WTC11 (cell line): ENCODE data around the gene AKAP14. TPM values are rescaled to one million over a fixed set of nuclear protein-coding genes. Genes with fewer than 3 reads are reported as not detected.

Experiments used
- ATAC-seq: fragments of 200-7000 bp; cut with Tn5 transposase; 2 replicates; pipeline ENCODE4 v1.10.0; 2021; ENCODE audit warnings: mild to moderate bottlenecking, moderate library complexity
- CTCF ChIA-PET: fragments of 300-600 bp; sonication (Branson Sonifier 250); formaldehyde crosslinking; loops from one replicate; lab custom pipeline; 2021; ENCODE audit warnings: antibody characterized with exemption; lab: Charles Lee
- POLR2A ChIA-PET: fragments of 350-600 bp; sonication (Branson Sonifier 250); formaldehyde crosslinking; loops from one replicate; lab custom pipeline; 2021; ENCODE audit warnings: antibody characterized with exemption; lab: Charles Lee
- DNase-seq: peaks from one replicate; pipeline ENCODE4 v3.0.0; 2021; ENCODE audit warnings: low spot score
- H3K27ac Mint-ChIP-seq: 2 replicates; pipeline ENCODE4 v1.8.0; 2021; ENCODE audit warnings: mixed read lengths
- H3K27me3 Mint-ChIP-seq: 2 replicates; pipeline ENCODE4 v1.8.0; 2021; ENCODE audit warnings: low read depth, mild to moderate bottlenecking, moderate library complexity, mixed read lengths
- H3K36me3 Mint-ChIP-seq: 2 replicates; pipeline ENCODE4 v1.8.0; 2021; ENCODE audit warnings: mixed read lengths
- H3K4me1 Mint-ChIP-seq: 2 replicates; pipeline ENCODE4 v1.8.0; 2022; ENCODE audit warnings: mixed read lengths
- H3K4me3 Mint-ChIP-seq: 2 replicates; pipeline ENCODE4 v1.8.0; 2021; ENCODE audit warnings: mild to moderate bottlenecking, moderate library complexity, mixed read lengths
- H3K9me3 Mint-ChIP-seq: 2 replicates; pipeline ENCODE4 v1.8.0; 2021; ENCODE audit warnings: mixed read lengths
- ATF1 ChIP-seq: sonication (generic); formaldehyde crosslinking; IDR thresholded peaks from 2 replicates; pipeline ENCODE4 v1.8.1; 2023; ENCODE audit warnings: mild to moderate bottlenecking, moderate library complexity, missing genetic modification reagents
- ATF6 ChIP-seq: sonication (generic); formaldehyde crosslinking; IDR thresholded peaks from 2 replicates; pipeline ENCODE4 v1.8.1; 2023; ENCODE audit warnings: mild to moderate bottlenecking, missing genetic modification reagents
- CREM ChIP-seq: sonication (generic); formaldehyde crosslinking; IDR thresholded peaks from 2 replicates; pipeline ENCODE4 v1.8.1; 2022; ENCODE audit warnings: mild to moderate bottlenecking, missing genetic modification reagents, moderate library complexity
- ERG ChIP-seq: fragments of 250-450 bp; sonication (Bioruptor Pico); IDR thresholded peaks from 2 replicates; pipeline ENCODE4 v1.8.0; 2021; ENCODE audit warnings: mild to moderate bottlenecking
- ESRRA ChIP-seq: sonication (generic); formaldehyde crosslinking; IDR thresholded peaks from 2 replicates; pipeline ENCODE4 v1.8.1; 2022; ENCODE audit warnings: mild to moderate bottlenecking, missing genetic modification reagents, borderline replicate concordance
- FOXP1 ChIP-seq: sonication (generic); formaldehyde crosslinking; IDR thresholded peaks from 2 replicates; pipeline ENCODE4 v1.8.0; 2022; ENCODE audit warnings: missing genetic modification reagents, mild to moderate bottlenecking, moderate library complexity, borderline replicate concordance
- GABPB1 ChIP-seq: sonication (generic); formaldehyde crosslinking; IDR thresholded peaks from 2 replicates; pipeline ENCODE4 v1.8.1; 2023; ENCODE audit warnings: mild to moderate bottlenecking, missing genetic modification reagents
- IRF1 ChIP-seq: sonication (generic); formaldehyde crosslinking; IDR thresholded peaks from 2 replicates; pipeline ENCODE4 v1.8.0; 2023; ENCODE audit warnings: missing genetic modification reagents
- RORB ChIP-seq: fragments of 250-450 bp; sonication (Bioruptor Pico); IDR thresholded peaks from 2 replicates; pipeline ENCODE4 v1.9.0; 2021; ENCODE audit warnings: mild to moderate bottlenecking
- SP1 ChIP-seq: sonication (generic); formaldehyde crosslinking; conservative IDR thresholded peaks from 2 replicates; pipeline ENCODE4 v1.8.1; 2022; ENCODE audit warnings: missing genetic modification reagents
- STAT6 ChIP-seq: sonication (generic); formaldehyde crosslinking; conservative IDR thresholded peaks from 2 replicates; pipeline ENCODE4 v1.8.1; 2023; ENCODE audit warnings: mild to moderate bottlenecking, low read depth, missing genetic modification reagents, moderate library complexity
- TP53 ChIP-seq: sonication (generic); formaldehyde crosslinking; IDR thresholded peaks from 2 replicates; pipeline ENCODE4 v1.8.1; 2023; ENCODE audit warnings: mild to moderate bottlenecking, missing genetic modification reagents
- ZBTB43 ChIP-seq: sonication (generic); formaldehyde crosslinking; IDR thresholded peaks from 2 replicates; pipeline ENCODE4 v1.8.1; 2023; ENCODE audit warnings: mild to moderate bottlenecking, missing genetic modification reagents
- ZMAT4 ChIP-seq: fragments of 250-450 bp; sonication (Bioruptor Pico); IDR thresholded peaks from 2 replicates; pipeline ENCODE4 v1.9.0; 2021; ENCODE audit warnings: mild to moderate bottlenecking
- ZNF232 ChIP-seq: sonication (generic); formaldehyde crosslinking; IDR thresholded peaks from 2 replicates; pipeline ENCODE4 v1.8.0; 2022; ENCODE audit warnings: mild to moderate bottlenecking, missing genetic modification reagents
- ZNF263 ChIP-seq: sonication (generic); formaldehyde crosslinking; IDR thresholded peaks from 2 replicates; pipeline ENCODE4 v1.8.1; 2022; ENCODE audit warnings: low read depth, mild to moderate bottlenecking, moderate library complexity, missing genetic modification reagents
- ZNF671 ChIP-seq: fragments of 250-450 bp; sonication (Bioruptor Pico); IDR thresholded peaks from 2 replicates; pipeline ENCODE4 v1.8.0; 2021; ENCODE audit warnings: mild to moderate bottlenecking
- total RNA-seq: library from RNA; stranded (reverse); gene quantifications from 3 replicates; pipeline ENCODE4 v1.2.3, GENCODE V29; 2021
- TF ChIP-seq, protein P1 (sequence below): sonication (generic); formaldehyde crosslinking; IDR thresholded peaks from 2 replicates; pipeline ENCODE4 v1.8.1; 2022; ENCODE audit warnings: mild to moderate bottlenecking, missing genetic modification reagents, moderate library complexity, borderline replicate concordance
- TF ChIP-seq, protein P2 (sequence below): sonication (generic); formaldehyde crosslinking; IDR thresholded peaks from 2 replicates; pipeline ENCODE4 v1.8.0; 2022; ENCODE audit warnings: mild to moderate bottlenecking, missing genetic modification reagents
- TF ChIP-seq, protein P3 (sequence below): fragments of 250-450 bp; sonication (Bioruptor Pico); IDR thresholded peaks from 2 replicates; pipeline ENCODE4 v2.1.2; 2022; ENCODE audit warnings: mild to moderate bottlenecking, moderate library complexity

AKAP14 gene
- total RNA-seq, 1 experiment from 2014 or later: not detected

GRCh38 chrX:119871245-119871598 lies 24.5 kb upstream of the AKAP14 start (continued):
- TF ChIP-seq ATF6 (CRISPR knock-in tag): no peak
- no peak for TF ChIP-seq IRF1 (CRISPR knock-in tag)
- TF ChIP-seq ZNF263: no peak

GRCh38 chrX:119871599-119872395 lies 23.9 kb upstream of the AKAP14 start, which contains the start of the genes NDUFA1 and RNF113A:
Gene NDUFA1 (plus strand): TSS chrX:119871832. CDS start chrX:119871912, 80 bp downstream.
Gene RNF113A (minus strand): TSS chrX:119871733. CDS start chrX:119871613, 120 bp downstream.
- H3K4me1 Mint-ChIP-seq: peaks cover 10% of the 10 kb centered on the region; the same call in 1 of the 2 replicates
- H3K36me3 Mint-ChIP-seq: peaks cover 6% of the 10 kb centered on the region; the same call in 1 of the 2 replicates
- peak within 1 kb of the TSS; percentile 90 for H3K4me3 Mint-ChIP-seq
- ChIA-PET CTCF (interaction anchor here (1.4 kb wide), 1 partner anchor 16 kb away, joined by 7 read pairs; no protein-coding TSS in a partner anchor), POLR2A (interaction anchor here (1.6 to 2.4 kb wide), 2 partner anchors 19 to 80 kb away, joined by 9 to 12 read pairs; partner anchors contain the start of genes RPL39 and UPF3B)
- ATAC-seq: peak; percentile 94
- H3K27ac Mint-ChIP-seq: peak within 1 kb of the TSS; percentile 97
- peak; percentile 70 for DNase-seq
- no peaks in the 10 kb centered on the region for H3K27me3 Mint-ChIP-seq
- no peaks in the 10 kb centered on the region for H3K9me3 Mint-ChIP-seq
- TF ChIP-seq RORB (CRISPR knock-in tag) (no peak), SP1 (0 out of 2 replicates have a peak, but pooled peaks have one; percentile 40), ZNF671 (CRISPR knock-in tag) (no peak), ESRRA (CRISPR knock-in tag) (peak; percentile 81; the same call in 1 of the 2 replicates), ATF6 (CRISPR knock-in tag) (no peak), ATF1 (CRISPR knock-in tag) (no peak), STAT6 (CRISPR knock-in tag) (no peak), GABPB1 (CRISPR knock-in tag) (peak; percentile 70), ZMAT4 (no peak), FOXP1 (CRISPR knock-in tag) (no peak), ZNF232 (no peak), TP53 (CRISPR knock-in tag) (no peak), ZBTB43 (CRISPR knock-in tag) (no peak), ERG (no peak), CREM (CRISPR knock-in tag) (0 out of 2 replicates have a peak, but pooled peaks have one; percentile 35)
- TF ChIP-seq, protein P1, sequence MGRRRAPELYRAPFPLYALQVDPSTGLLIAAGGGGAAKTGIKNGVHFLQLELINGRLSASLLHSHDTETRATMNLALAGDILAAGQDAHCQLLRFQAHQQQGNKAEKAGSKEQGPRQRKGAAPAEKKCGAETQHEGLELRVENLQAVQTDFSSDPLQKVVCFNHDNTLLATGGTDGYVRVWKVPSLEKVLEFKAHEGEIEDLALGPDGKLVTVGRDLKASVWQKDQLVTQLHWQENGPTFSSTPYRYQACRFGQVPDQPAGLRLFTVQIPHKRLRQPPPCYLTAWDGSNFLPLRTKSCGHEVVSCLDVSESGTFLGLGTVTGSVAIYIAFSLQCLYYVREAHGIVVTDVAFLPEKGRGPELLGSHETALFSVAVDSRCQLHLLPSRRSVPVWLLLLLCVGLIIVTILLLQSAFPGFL (CRISPR knock-in tag): no peak
- TF ChIP-seq, protein P2, sequence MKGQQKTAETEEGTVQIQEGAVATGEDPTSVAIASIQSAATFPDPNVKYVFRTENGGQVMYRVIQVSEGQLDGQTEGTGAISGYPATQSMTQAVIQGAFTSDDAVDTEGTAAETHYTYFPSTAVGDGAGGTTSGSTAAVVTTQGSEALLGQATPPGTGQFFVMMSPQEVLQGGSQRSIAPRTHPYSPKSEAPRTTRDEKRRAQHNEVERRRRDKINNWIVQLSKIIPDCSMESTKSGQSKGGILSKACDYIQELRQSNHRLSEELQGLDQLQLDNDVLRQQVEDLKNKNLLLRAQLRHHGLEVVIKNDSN (CRISPR knock-in tag): no peak
- TF ChIP-seq, protein P3, sequence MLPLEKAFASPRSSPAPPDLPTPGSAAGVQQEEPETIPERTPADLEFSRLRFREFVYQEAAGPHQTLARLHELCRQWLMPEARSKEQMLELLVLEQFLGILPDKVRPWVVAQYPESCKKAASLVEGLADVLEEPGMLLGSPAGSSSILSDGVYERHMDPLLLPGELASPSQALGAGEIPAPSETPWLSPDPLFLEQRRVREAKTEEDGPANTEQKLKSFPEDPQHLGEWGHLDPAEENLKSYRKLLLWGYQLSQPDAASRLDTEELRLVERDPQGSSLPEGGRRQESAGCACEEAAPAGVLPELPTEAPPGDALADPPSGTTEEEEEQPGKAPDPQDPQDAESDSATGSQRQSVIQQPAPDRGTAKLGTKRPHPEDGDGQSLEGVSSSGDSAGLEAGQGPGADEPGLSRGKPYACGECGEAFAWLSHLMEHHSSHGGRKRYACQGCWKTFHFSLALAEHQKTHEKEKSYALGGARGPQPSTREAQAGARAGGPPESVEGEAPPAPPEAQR: no peak
